Keratinocyte (primary cell): ENCODE measurements around the gene SPATA20. TPM values are rescaled to one million over a fixed set of nuclear protein-coding genes. Genes with fewer than 3 reads are reported as not detected.

Source experiments
- DNase-seq: peaks from one replicate; pipeline ENCODE4 v3.0.0-alpha.2; 2011; ENCODE audit warnings: low read depth, missing footprints, low spot score
- FAIRE-seq: peaks from 2 replicates; lab custom pipeline; 2011; peaks lifted over from hg19 to GRCh38; lab: Jason Lieb, UNC
- H2AFZ ChIP-seq: 2 replicates; pipeline ENCODE4 v1.6.0; 2012; ENCODE audit warnings: low read length, control low read depth, inconsistent platforms; ENCODE audit not compliant: control insufficient read depth
- H3K27ac ChIP-seq: 2 replicates; pipeline ENCODE4 v1.5.1; 2011; ENCODE audit warnings: low read length; ENCODE audit not compliant: control insufficient read depth, insufficient read depth
- H3K27me3 ChIP-seq: 3 replicates; pipeline ENCODE4 v1.6.0; 2011; ENCODE audit warnings: low read length; ENCODE audit not compliant: control insufficient read depth, insufficient read depth; ENCODE audit errors: extremely low read depth
- H3K36me3 ChIP-seq, 2 experiments: 2 replicates in 1 of 2; 3 replicates in 1 of 2; pipeline ENCODE4 v1.5.1; 2011; ENCODE audit warnings: low read length in 2 of 2, mild to moderate bottlenecking in 1 of 2; ENCODE audit not compliant: control insufficient read depth in 2 of 2, insufficient read depth in 2 of 2; ENCODE audit errors: extremely low read depth in 1 of 2
- H3K4me1 ChIP-seq: 3 replicates; pipeline ENCODE4 v1.5.1; 2011; ENCODE audit warnings: low read length; ENCODE audit not compliant: control insufficient read depth, insufficient read depth; ENCODE audit errors: extremely low read depth
- H3K4me2 ChIP-seq: 3 replicates; pipeline ENCODE4 v1.6.0; 2011; ENCODE audit warnings: low read depth, low read length; ENCODE audit not compliant: control insufficient read depth, insufficient read depth; ENCODE audit errors: extremely low read depth
- H3K4me3 ChIP-seq, 3 experiments: fragments of 200-600 bp in 1 of 3; sonication (generic) in 1 of 3; 2 replicates in 2 of 3; 3 replicates in 1 of 3; pipeline ENCODE4 v1.5.1; 2011 to 2016; ENCODE audit warnings: low read length in 3 of 3, mild to moderate bottlenecking in 3 of 3, control low read depth in 2 of 3, inconsistent platforms in 1 of 3, low read depth in 1 of 3, mixed read lengths in 1 of 3, mixed run types in 1 of 3, moderate library complexity in 1 of 3; ENCODE audit not compliant: control insufficient read depth in 2 of 3, insufficient read depth in 2 of 3; ENCODE audit errors: extremely low read depth in 1 of 3
- H3K79me2 ChIP-seq: 2 replicates; pipeline ENCODE4 v1.6.0; 2012; ENCODE audit warnings: low read length; ENCODE audit not compliant: control insufficient read depth, insufficient read depth
- H3K9ac ChIP-seq: 3 replicates; pipeline ENCODE4 v1.6.0; 2011; ENCODE audit warnings: low read length; ENCODE audit not compliant: control insufficient read depth, insufficient read depth; ENCODE audit errors: extremely low read depth
- H3K9me1 ChIP-seq: 3 replicates; pipeline ENCODE4 v1.6.0; 2011; ENCODE audit warnings: low read length; ENCODE audit not compliant: control insufficient read depth, insufficient read depth; ENCODE audit errors: extremely low read depth
- H3K9me3 ChIP-seq: 2 replicates; pipeline ENCODE4 v1.5.1; 2012; ENCODE audit warnings: low read depth, low read length; ENCODE audit not compliant: control insufficient read depth
- H4K20me1 ChIP-seq: 3 replicates; pipeline ENCODE4 v1.6.0; 2011; ENCODE audit warnings: low read length; ENCODE audit not compliant: control insufficient read depth, insufficient read depth; ENCODE audit errors: extremely low read depth
- EZH2 ChIP-seq: IDR thresholded peaks from one replicate; pipeline ENCODE4 v1.6.1; 2012; ENCODE audit warnings: inconsistent platforms, mild to moderate bottlenecking, low read length, moderate library complexity
- dilution Hi-C: fragments of 300-500 bp; cut with MboI; formaldehyde crosslinking; loops from one replicate; pipeline ENCODE4 v1.7.0; 2020; ENCODE audit warnings: low sequenced_read_pairs; ENCODE audit not compliant: extremely low pct_ligation_motif_present
- polyA plus RNA-seq, 5 experiments: library from polyadenylated mRNA; depleted of rRNA in 3 of 5; stranded (reverse) in 3 of 5; stranded (forward) in 1 of 5; unstranded in 1 of 5; fragments of >200 nt; gene quantifications; 1 replicate in 1 of 5; 2 replicates in 3 of 5; 3 replicates in 1 of 5; pipeline versions ENCODE4 v1.2.1 to v1.2.3, GENCODE V29; 2011 to 2012; ENCODE audit warnings: missing spikeins in 2 of 5, low read depth in 1 of 5, low replicate concordance in 1 of 5
- TF ChIP-seq, protein P1 (sequence below), 3 experiments: IDR thresholded peaks in 1 of 3; conservative IDR thresholded peaks in 1 of 3; optimal IDR thresholded peaks in 1 of 3; 2 replicates in 2 of 3; 3 replicates in 1 of 3; pipeline versions ENCODE3 to v1.5.1; 2011; ENCODE audit warnings: low read length in 3 of 3, mild to moderate bottlenecking in 3 of 3, moderate library complexity in 2 of 3, control low read depth in 1 of 3, inconsistent platforms in 1 of 3; ENCODE audit not compliant: insufficient read depth in 2 of 3; ENCODE audit errors: extremely low read depth in 1 of 3

Gene SPATA20
- polyA plus RNA-seq, 1 donor (not counting 4 experiments of a cell fraction or from before 2014, with no cell fraction given): 17.2 TPM

DNA sequence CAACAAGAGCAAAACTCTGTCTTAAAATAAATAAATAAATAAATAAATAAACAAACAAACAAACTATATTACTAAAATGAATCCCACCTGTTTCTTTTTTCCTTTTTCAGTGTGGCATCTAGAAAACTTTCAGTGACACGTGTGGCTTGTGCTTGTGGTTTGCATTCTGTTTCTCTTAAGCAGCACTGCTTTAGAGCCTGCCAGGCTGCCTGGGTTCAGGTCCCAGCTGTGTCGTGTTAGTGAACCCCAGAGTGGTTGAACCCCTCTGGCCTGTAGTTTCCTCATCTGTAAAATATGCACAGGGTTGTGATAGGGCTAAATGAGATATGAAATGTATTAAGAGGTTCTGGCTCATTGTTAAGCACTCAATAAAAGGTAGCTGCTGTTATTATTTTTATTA, 26.5 kb upstream of the SPATA20 start:
- H3K79me2 ChIP-seq: peaks cover 2% of the 10 kb centered on the region
- no peak overlapping the region for H3K9ac ChIP-seq
- H4K20me1 ChIP-seq: no peaks in the 10 kb centered on the region
- no peaks in the 10 kb centered on the region for H3K9me3 ChIP-seq
- H3K4me3 ChIP-seq: no peak overlapping the region
- no peaks in the 10 kb centered on the region for H3K36me3 ChIP-seq
- H3K9me1 ChIP-seq: no peaks in the 10 kb centered on the region
- H3K27me3 ChIP-seq: no peaks in the 10 kb centered on the region
- no peak overlapping the region for H3K4me2 ChIP-seq
- peaks cover 80% of the 10 kb centered on the region for H3K4me1 ChIP-seq
- DNase-seq (no peak), FAIRE-seq (no peak)
- H2AFZ ChIP-seq: no peak overlapping the region
- dilution Hi-C loops: no loop called here
- H3K27ac ChIP-seq: no peak overlapping the region
- TF ChIP-seq EZH2: no peak
- TF ChIP-seq, protein P1, sequence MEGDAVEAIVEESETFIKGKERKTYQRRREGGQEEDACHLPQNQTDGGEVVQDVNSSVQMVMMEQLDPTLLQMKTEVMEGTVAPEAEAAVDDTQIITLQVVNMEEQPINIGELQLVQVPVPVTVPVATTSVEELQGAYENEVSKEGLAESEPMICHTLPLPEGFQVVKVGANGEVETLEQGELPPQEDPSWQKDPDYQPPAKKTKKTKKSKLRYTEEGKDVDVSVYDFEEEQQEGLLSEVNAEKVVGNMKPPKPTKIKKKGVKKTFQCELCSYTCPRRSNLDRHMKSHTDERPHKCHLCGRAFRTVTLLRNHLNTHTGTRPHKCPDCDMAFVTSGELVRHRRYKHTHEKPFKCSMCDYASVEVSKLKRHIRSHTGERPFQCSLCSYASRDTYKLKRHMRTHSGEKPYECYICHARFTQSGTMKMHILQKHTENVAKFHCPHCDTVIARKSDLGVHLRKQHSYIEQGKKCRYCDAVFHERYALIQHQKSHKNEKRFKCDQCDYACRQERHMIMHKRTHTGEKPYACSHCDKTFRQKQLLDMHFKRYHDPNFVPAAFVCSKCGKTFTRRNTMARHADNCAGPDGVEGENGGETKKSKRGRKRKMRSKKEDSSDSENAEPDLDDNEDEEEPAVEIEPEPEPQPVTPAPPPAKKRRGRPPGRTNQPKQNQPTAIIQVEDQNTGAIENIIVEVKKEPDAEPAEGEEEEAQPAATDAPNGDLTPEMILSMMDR (optimal IDR thresholded peaks at IDR 0.05 in 1 of 3, IDR thresholded peaks at IDR 0.05 in 1 of 3, conservative IDR thresholded peaks at IDR 0.05 in 1 of 3; ENCODE audit: extremely low read depth in 1 of 3, insufficient read depth in 2 of 3, low read length in 3 of 3): no peak

DNA sequence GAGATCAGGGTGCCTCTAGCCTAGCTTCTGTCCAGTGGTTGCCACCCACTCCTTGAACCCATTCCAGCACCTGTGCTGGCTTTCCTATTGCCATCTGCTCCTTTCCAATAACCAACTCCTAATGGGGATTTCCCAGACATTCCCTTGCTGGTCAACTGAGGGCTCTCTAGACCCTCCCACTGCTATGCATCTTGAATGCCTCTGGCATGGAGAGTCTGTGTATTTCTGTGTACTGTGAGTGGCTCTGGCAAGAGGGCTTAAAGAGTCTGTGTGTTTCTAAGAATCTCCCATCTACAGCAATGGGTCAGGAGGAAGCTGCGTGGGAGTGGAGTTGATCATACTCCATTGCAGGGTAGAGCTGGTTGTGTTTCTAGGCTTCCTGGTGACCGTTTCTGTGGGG, 25.5 kb upstream of the SPATA20 start:
- H3K9me1 ChIP-seq: no peaks in the 10 kb centered on the region
- peaks cover 2% of the 10 kb centered on the region for H3K79me2 ChIP-seq
- dilution Hi-C loops: no loop called here
- no peak overlapping the region for H3K27ac ChIP-seq
- H3K36me3 ChIP-seq: no peaks in the 10 kb centered on the region
- peaks cover 72% of the 10 kb centered on the region for H3K4me1 ChIP-seq
- H3K27me3 ChIP-seq: no peaks in the 10 kb centered on the region
- DNase-seq (no peak), FAIRE-seq (no peak)
- no peak overlapping the region for H2AFZ ChIP-seq
- no peak overlapping the region for H3K9ac ChIP-seq
- no peaks in the 10 kb centered on the region for H4K20me1 ChIP-seq
- no peak overlapping the region for H3K4me2 ChIP-seq
- TF ChIP-seq, protein P1 (optimal IDR thresholded peaks at IDR 0.05 in 1 of 3, IDR thresholded peaks at IDR 0.05 in 1 of 3, conservative IDR thresholded peaks at IDR 0.05 in 1 of 3; ENCODE audit: extremely low read depth in 1 of 3, insufficient read depth in 2 of 3, low read length in 3 of 3): no peak
- TF ChIP-seq EZH2: no peak
- no peaks in the 10 kb centered on the region for H3K9me3 ChIP-seq
- H3K4me3 ChIP-seq: no peak overlapping the region
